GM04504 (cell line): Measurements from ENCODE around the gene NLGN4X.
"Not testable (repeated sequence)": the region's sequence is repeated elsewhere in the genome, so short reads cannot be mapped to it uniquely, and the experiment has no call there.

Source experiments
- DNase-seq: peaks from one replicate; pipeline ENCODE4 v3.0.0-alpha.2; 2012; ENCODE audit warnings: low read depth

The NLGN4X gene

DNA sequence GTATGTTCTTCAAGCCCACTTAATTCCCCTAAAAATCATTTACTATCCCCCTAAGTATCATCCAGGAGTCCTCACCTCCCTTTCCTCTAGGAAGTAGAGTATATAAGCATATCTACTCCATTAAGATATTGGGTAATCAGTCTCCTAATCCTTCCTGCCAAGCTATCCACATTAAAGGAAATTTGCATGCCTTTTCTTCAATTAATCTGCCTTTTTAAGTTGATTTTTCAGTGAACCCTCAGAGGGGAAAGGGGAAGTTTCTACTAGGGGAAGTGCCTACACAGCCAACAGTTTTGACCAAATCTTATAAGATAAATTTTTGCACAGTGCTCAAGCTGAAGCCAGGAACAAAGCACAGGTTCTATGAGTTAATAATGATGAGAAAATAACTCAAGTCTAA lies 222.8 kb downstream of the NLGN4X start:
- no peak for DNase-seq

DNA sequence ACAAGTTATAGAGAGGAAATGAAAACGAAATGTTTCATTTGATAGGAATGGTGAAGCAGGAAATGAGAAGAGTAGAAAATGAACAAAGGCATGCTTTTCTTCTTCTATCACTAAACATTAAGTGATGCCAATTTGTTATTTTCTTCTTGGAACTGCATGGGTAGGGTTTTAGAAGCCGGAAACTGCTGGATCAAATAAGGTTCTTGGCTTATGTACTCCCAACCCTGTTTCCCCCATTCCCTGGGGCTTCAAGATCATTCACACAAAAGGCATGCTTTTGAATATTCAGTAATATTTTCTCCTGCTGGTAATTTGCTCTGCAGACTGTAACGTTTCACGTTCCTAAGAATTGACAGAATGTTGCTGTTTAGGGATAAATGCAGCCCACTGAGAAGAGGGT lies 224.1 kb downstream of the NLGN4X start:
- DNase-seq: no peak

DNA sequence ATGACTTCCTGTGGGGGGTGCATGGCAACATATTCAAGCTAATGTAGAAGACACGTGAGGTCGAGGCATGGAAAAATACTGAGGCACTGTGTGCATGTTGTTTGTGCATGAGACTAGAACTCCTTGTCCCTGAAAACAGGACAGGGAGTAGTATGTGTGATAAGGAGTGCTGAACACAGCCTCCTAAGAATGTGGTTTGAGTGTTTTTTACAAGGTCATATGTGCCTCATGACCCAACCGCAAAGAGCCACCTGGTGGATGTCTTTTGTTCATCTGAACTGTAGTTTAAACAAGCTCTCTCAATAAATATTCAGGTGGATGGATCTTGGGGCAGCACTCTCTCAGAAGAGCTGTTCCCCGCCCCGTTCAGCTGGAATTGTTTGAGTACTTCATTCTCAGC lies 226.6 kb downstream of the NLGN4X start:
- no peak for DNase-seq

DNA sequence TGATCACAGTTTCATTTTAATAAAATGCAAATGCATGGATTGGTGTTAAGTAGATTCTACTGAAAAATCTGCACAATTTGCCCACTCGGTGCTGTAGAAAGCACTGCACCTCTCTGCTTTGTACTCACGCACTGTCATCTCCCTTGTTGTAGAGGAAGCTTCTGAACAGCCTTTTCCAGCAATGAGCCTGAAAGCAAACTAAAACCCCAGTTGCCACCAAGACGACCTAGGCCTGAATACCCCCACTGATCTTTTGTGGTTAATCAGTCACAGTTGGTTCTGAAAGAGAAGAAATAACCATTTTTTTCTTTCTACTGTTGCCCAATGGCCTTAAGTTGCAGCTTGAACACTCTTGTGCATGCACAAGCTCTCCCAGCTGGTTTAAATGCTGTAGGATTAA lies 229.8 kb downstream of the NLGN4X start:
- DNase-seq: no peak

DNA sequence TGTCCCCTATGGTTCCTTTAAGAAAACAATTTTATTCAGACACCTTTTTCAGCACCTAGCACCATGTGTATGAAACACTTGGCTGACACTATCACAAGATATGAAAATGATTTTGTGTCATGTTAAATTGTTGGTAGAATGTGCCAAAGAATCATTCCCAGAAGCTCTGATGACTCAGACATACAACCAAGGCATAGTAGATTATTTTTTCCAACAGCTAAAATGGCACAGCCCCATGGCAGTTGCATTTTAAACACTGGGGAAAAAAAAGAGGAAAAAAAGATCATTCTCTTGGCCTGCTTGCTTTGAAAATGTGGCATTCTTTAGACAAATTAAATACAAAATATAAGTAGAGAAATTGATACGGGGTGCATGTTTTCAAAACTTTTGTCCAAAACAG lies 230.2 kb downstream of the NLGN4X start:
- DNase-seq: no peak

DNA sequence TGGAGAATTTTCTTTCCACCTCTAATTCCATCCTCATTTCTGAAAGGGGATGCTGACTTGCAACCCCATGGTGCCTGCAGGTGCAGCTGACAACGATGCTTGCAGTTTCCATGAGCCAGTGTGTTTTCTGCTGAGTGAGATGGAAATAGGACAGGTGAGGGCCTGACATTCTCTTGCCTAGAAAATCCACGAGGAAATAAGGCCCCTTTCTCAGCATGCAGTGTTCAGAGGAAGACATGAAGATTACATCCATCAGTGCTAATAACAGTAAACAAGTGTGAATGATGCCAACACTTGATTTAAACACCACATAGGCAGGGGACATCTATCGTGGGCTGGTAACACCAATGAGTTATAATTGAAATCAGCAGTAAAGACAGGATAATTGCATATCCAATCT lies 237.3 kb downstream of the NLGN4X start:
- DNase-seq: no peak

DNA sequence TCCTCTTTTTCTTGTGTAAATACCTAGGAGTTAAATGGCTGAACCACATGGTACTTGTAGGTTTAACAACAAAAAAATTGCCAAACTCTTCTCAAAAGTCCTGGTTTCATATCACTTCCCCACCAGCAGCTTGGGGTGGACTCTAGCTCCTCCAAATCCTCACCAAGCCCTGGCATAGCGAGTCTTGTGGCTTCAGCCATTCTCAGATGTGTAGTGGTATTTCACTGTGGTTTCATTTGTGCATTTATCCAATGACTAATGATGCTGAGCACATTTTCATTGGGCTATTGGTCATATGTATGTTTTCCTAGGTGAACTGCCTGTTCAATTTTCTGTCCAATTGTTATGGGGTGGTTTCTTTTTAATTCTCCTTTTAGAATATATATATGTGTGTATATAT lies 249.3 kb downstream of the NLGN4X start:
- DNase-seq: no peak

DNA sequence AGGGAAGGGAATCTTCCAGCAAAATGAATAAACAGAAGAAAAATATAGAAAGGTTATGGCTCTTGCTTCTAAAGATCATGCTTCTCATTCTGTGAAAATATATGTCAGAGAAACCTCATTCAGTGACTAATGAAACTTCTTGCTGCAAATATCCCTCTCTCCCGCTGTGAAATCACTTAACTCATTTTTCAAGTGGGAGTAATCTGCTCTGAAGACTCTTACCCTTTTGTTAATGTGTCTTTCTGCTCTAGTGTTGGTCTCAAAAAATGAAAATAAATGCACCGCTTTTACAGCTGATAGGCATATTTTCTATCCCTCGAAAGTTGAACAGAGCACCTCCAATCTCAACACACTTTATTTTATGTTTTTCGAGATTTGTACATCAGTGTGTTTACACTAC lies 252.3 kb downstream of the NLGN4X start:
- no peak for DNase-seq

DNA sequence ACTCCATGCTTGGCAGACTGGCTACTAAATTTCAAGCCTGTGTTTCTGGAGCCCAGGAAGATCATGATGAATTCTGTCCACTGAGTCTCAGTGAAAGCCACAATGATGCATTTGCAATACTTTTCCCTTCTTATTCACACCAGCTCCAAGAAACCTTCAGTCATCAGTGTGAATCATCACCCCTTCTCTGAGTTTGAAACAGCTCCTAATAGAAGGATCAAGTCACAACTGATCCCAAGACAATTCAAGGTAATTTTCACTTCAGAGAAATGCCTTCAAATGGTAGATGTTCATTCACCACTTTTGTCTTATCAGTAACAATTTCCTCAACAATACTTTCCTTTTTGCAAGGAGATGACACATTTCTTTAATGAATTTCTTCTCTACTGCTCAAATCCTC lies 257.4 kb downstream of the NLGN4X start:
- DNase-seq: no peak

DNA sequence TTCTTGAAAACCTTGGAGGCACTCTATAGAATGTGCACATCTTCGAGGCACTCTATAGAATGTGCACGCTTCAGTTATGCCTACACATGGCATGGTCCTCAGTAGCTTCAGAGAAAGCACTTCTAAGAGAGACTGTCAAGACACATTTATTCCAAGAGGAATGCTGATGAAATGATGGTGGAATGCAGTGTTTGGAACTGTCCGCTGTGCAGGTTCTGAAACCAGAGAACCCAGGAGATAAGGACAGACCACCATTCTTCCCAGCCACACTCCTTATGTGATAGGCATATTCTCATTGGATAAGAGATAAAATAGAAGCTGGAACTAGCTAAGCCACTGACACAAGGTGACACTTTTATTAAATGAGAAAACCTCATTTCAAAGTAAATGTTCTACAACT lies 263.3 kb downstream of the NLGN4X start:
- no peak for DNase-seq

DNA sequence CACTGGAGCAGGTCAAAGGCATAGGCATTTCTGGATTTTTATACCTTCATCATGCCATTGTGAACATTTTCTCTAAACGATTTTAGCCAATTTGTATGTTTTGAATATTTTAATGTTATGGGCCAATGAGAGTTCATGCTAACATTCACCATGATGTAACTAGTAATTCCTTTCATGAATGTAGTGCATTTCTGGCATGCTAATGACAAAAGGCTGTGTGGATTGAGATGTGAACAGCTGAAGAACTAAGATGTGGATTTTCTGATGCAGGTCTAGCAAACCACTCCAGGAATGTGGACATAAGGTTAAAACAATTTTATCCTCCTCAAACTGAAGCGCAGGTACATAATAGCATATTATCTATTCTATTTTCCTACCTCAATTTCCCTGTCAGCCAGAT lies 269.4 kb downstream of the NLGN4X start:
- DNase-seq: no peak

DNA sequence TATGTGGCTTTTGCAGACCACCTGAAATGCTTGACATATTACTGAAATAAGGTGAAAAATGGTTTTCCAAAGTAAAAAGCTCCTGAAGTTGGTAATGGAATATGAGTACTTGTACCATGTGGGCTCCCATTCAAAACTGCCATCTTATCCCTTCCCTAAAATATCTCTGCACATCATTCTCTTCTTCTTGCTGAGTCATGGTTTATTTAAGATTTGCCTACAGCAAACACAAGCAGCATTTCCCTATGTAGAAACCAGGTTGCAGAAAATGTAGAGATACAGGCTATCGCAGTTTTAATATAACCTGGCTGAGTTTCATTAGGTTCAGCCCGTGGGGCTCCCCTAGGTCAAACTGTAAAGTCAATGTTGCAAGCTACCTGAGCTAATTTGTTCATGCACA lies 270.1 kb downstream of the NLGN4X start:
- no peak for DNase-seq

DNA sequence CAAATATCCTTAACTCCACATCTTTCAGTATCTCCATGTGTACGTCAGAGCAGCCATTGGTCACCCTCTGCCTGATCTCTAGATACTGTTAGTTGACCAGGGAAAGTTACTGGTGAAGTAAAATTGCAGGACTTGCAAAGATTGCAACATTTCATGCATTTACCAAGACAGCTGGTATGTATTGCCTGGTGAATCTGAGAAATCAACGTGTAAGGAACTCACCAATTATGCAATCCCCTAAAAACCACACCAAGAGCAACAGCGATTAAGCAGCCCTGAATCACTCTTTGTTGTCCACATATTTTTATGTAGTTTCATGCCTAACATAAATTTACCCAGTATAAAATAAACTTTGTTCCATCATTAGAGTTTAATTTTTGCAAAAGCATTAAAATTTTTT lies 271.2 kb downstream of the NLGN4X start:
- DNase-seq: no peak

DNA sequence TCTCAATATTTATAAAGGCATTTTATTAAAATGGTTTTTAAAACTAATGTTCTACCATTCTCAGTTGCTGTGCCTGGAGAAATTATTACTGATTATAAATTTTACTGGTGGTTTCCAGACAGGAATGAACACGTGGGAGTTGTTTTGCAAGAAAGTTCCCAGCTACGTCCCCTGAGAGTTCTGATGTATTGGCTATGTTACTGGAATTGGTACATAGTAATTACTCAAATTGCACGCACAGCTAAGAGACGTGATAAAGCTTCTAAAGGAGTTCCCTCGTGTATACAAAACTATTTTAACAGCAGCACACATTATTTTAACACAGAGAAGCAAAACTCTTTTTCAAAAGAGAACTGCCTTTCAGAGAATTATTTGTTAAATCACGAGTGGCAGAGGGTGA lies 292.2 kb downstream of the NLGN4X start:
- no peak for DNase-seq

DNA sequence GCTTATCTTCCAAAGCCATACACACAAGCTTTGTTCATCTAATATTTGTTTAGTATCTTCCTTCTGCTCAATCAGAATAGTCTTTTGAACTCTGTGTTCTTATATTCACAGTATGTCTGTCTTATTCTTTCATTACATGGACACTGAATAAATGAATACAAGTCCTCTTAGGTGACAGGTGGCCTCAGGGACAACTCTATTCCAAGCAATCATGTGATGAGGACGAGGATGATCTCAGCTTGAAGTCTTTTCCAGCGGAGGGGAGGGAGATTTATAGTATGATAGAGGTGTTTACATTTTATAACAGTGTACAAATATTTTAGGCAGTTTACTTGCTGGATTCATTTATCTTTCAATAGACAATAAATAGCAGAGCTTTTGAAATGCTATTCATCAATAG lies 300.4 kb downstream of the NLGN4X start:
- no peak for DNase-seq

DNA sequence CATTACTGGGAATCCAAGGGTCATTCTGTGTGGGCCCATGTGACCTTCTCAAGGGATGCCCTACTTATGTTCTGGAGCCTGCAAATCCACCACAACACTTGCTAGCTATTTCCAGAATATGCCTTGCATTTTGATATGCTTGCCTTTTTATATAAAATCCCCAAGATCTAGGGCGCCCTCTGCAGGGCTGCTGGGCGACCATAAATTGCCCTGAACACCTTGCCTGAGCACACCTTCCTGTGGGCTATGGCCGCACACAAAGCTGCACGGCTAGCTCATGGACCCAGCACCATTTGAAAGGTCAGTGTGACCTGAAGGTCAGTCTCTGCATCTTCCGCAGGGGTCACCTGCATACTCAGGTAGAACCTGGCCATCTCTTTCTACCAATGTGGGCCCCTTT lies 311.7 kb downstream of the NLGN4X start:
- no peak for DNase-seq

DNA sequence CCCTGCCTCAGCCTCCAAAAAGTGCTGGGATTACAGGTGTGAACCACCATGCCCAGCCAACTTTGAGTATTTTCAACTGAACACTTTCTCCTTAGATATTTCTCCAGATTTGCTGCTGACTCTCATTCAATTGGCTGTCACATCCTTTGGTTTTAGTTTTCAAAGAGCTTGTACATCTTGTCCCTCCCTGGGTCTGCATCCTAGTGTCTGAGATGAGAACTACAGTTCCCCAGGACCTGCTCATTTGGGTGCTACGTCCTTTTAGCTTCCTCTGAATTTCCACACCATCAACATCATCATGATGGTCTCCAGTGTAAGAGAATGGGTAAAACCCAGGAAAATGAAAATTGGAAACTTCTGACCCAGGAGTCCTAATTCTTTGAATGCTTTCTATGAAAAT lies 312.9 kb downstream of the NLGN4X start:
- no peak for DNase-seq

DNA sequence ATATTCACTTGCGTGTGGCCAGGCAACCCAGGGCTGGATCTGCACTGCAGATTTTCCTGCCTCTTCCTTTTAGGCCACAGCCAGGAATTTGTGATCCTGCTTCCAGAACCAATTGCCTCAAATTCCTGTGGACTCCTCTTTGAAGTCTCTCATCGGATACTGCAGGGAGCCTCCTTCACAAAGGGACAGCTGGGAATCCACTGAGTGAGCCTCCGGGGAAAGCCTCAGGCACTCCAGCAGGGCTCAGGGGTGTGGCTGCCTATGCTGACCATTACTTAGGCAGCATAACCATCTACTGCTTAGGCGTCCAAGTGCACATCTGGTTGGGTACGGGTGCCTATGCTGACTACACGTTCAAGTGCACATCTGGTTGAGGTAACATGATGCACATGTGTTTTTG lies 321.5 kb downstream of the NLGN4X start:
- DNase-seq: no peak

DNA sequence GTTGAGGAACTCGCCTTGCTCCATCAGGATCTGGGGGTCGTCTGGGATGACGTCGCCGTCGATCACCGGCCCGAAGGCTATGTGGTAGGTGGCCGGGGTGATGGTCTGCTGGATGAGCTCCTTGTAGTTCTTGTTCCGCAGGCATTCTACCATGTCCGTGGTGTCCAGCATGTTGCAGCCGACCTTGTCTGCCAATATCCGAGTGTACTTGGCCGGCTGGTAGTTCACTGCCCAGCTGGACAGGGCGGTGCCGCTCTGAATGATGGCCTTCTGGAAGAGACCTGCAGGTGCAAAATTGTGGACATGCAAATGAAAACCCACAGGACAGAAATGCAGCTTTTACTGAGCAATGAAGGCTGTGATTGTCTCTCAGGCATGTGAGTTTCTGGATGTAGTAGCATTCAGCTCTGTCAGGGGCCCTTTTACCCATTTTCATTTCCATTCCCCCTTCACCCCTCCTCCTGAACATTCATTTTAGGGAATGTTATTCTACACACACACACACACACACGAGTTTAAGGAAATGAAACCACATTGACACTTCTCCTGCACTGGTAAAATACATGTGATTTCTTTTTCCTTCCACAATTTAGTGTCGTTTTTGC lies 325.0 kb downstream of the NLGN4X start:
- not testable (repeated sequence) for DNase-seq

DNA sequence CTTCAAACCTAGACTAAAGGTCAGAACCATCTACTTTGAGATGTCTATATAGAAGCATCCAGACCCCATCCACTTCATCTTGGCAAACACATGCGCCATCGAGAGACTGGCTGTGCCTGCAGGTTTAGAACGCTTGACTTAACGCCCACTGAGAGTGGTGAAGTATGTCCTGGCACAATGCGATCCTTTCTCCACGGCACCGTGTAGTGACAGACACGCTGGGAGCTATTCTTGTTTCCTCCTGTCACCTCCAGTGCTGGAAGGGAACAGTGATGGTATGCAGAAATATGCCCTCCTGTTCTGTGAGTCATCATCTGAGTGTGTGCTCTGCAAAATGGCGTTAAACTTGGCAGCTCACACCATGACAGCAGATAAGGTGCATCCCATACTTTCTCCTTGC lies 330.2 kb downstream of the NLGN4X start:
- DNase-seq: no peak

DNA sequence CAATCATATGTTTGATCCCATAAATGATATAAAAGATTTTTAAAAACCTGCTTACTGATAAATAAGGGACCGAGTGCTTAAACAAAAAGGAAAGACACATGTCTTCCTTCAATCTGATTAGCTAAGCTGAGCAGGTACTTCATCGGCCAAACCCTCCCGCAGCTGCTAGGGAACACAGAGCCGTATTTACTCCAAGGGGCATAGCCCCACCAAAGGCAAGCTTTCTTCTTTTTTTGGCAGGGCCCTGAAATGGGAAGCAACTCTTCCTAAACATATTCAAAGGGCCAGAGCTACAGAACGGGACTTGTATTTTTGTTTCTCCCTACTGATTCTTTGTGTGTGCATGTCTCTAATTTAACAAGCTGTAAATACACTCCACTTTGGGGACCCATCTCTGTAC lies 337.3 kb downstream of the NLGN4X start:
- DNase-seq: no peak

DNA sequence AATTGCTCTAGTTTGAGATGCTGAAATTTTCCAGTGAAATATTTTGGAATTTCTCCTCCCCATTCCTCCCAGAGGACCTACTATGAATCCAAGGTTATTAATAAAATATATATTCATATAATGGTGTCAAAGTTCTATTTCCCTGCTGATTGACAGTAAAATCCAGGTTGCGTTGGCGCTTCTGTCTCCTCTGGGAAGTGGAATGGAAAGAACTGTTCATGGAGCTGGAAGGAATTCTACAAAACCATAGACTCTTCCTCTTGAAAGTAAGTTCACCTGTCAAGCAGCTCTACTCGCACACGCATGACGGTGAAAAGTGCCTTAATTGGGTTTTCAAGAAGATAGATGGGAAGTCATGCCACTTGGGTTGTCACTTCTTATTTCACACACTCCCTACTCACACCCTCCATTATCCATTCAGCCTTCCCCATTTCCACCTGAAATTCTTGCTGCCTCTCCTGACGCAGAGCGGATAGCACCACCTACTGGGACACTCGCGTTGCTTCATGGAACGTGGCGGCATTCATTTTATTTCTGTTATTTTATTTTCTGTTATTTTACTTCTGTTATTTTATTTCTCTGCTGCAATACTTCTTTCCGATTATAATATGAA lies 351.6 kb downstream of the NLGN4X start:
- DNase-seq: no peak

DNA sequence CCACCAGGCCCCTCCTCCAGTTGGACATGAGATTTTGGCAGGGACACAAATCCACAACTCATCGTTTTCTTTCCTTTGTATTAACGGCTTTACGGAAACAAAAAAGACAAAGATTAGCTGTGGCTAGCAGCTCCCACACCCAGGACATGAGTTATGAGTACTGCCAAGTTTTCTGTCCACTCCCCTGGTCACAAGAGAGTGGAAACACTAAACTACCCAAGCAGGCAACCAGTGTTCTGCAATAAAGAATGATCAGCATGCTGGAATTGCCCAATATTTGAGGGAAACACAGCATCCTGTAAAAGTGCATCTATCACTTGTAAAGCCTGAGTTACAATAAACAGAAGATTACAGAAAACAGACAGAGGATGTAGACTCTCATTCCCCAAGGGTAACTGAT lies 358.4 kb downstream of the NLGN4X start:
- no peak for DNase-seq

DNA sequence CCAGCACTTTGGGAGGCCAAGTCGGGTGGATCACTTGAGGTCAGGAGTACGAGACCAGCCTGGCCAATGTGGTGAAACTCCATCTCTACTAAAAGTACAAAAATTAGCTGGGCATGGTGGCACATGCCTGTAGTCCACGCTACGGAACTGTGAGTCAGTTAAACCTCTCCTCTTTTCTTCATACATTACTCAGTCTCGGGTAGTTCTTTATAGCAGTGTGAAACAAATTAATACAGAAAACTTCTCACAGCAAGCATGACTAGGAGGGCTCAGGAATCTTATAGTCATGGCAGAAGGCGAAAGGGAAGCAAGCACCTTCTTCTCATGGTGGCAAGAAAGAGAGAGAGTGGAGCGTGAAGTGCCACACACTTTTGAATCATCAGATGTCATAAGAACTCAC lies 358.9 kb downstream of the NLGN4X start:
- DNase-seq: no peak

DNA sequence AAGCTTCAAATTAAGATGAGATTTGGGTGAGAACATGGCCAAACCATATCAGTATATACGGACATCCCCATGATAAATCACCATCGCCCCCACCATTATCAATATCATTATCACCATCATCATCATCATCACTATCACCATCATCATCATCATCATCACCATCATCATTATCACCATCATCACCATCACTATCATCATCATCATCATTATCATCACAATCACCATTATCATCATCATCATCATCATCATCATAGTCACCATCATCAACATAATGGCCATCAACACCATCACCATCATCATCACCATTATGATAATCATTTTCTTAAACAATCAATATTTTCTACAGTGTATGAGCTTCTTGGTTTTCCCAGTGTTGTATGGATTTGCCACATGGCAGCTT lies 360.9 kb downstream of the NLGN4X start:
- no peak for DNase-seq
